Left ventricle myocardium inferior (tissue), 1 donor: ENCODE measurements around the gene GRPEL1. TPM values are rescaled to one million over a fixed set of nuclear protein-coding genes. Genes with fewer than 3 reads are reported as not detected.

Experiments used
- DNase-seq: peaks from one replicate; pipeline ENCODE4 v3.0.0-alpha.2; 2020
- H3K27ac ChIP-seq: fragments of 200-600 bp; replicated peaks from 2 replicates; pipeline ENCODE4 v1.8.0; 2021
- H3K27me3 ChIP-seq: fragments of 200-600 bp; 2 replicates; pipeline ENCODE4 v1.8.0; 2021; ENCODE audit warnings: low read depth
- H3K36me3 ChIP-seq: fragments of 200-600 bp; 2 replicates; pipeline ENCODE4 v1.8.0; 2021
- H3K4me1 ChIP-seq: fragments of 200-600 bp; 2 replicates; pipeline ENCODE4 v1.8.0; 2021
- H3K4me3 ChIP-seq: fragments of 200-600 bp; 2 replicates; pipeline ENCODE4 v1.8.0; 2021; ENCODE audit warnings: mild to moderate bottlenecking, moderate library complexity
- H3K9me3 ChIP-seq: fragments of 200-600 bp; replicated peaks from 2 replicates; pipeline ENCODE4 v1.8.0; 2021
- intact Hi-C: fragments of 100-400 bp; cut with micrococcal nuclease; formaldehyde crosslinking; loops from one replicate; pipeline ENCODE4 v1.11.0; 2022
- total RNA-seq: library from RNA; stranded (reverse); fragmentation: NEBNext Ultra II Directional; extraction: Animal tissue kit (Norgen Biotek cat#: 25700); gene quantifications from one replicate; pipeline ENCODE4 v1.2.1, GENCODE V29; 2021
- TF ChIP-seq, protein P1 (sequence below): fragments of 200-600 bp; IDR thresholded peaks from 2 replicates; pipeline ENCODE4 v1.8.0; 2021; ENCODE audit warnings: antibody characterized with exemption, mild to moderate bottlenecking, borderline replicate concordance
- donor health status: DM: no; HTN: yes; CAD: no; lungs with severe emphysema.

The GRPEL1 gene
- total RNA-seq, 1 donor from 2014 or later = 58.2 TPM

DNA sequence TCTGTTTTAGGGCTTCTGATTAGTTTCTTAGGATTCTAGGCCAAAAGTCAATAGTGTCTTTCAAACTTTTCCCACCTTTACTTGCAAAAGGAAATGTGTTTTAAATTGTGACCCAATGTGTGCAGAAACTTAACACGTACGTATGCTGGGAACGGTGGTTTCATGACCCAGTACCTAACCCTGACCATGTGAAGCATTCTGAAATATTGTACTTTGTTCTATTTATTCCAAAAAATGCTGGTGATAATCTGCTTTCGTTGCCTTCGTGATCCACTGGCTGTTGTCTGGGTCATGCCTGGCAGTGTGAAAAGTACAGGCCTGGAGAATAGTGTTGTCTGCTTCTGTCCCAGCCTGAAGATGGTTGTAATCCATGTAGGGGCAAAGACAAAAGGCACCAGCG lies 51.4 kb downstream of the GRPEL1 start:
- no peak for DNase-seq
- Histone ChIP-seq H3K27me3 (no peaks in the 10 kb centered on the region), H3K27ac (no peak overlapping the region), H3K36me3 (peaks cover 68% of the 10 kb centered on the region), H3K4me1 (peaks cover 10% of the 10 kb centered on the region), H3K9me3 (no peaks in the 10 kb centered on the region), H3K4me3 (no peak overlapping the region)
- TF ChIP-seq, protein P1, sequence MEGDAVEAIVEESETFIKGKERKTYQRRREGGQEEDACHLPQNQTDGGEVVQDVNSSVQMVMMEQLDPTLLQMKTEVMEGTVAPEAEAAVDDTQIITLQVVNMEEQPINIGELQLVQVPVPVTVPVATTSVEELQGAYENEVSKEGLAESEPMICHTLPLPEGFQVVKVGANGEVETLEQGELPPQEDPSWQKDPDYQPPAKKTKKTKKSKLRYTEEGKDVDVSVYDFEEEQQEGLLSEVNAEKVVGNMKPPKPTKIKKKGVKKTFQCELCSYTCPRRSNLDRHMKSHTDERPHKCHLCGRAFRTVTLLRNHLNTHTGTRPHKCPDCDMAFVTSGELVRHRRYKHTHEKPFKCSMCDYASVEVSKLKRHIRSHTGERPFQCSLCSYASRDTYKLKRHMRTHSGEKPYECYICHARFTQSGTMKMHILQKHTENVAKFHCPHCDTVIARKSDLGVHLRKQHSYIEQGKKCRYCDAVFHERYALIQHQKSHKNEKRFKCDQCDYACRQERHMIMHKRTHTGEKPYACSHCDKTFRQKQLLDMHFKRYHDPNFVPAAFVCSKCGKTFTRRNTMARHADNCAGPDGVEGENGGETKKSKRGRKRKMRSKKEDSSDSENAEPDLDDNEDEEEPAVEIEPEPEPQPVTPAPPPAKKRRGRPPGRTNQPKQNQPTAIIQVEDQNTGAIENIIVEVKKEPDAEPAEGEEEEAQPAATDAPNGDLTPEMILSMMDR = no peak
- intact Hi-C loops = no loop called here

DNA sequence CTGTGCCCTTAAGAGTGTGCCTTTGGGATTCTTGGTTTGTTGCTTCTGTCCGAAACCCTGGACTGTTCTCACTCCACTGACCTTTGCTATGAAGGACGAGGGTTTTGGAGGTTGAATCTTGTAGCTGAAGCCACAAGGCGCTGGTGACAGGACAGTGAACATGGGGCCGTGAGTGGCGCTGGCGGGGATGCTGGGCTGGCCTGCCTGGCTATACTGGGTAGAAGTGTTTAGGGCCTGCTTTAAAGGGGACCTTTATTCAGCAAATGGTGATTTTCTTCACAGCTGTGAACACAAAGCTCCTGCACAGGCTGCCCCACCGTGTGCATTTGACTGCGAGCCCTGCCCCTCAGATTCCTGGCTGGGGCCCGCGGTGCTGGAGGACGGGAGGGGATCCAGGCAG lies 51.8 kb downstream of the GRPEL1 start:
- intact Hi-C loops = no loop called here
- DNase-seq = no peak
- Histone ChIP-seq H3K36me3 (peaks cover 69% of the 10 kb centered on the region), H3K9me3 (no peaks in the 10 kb centered on the region), H3K4me3 (no peak overlapping the region), H3K27ac (no peak overlapping the region), H3K27me3 (no peaks in the 10 kb centered on the region), H3K4me1 (peaks cover 10% of the 10 kb centered on the region)
- TF ChIP-seq, protein P1 = no peak

DNA sequence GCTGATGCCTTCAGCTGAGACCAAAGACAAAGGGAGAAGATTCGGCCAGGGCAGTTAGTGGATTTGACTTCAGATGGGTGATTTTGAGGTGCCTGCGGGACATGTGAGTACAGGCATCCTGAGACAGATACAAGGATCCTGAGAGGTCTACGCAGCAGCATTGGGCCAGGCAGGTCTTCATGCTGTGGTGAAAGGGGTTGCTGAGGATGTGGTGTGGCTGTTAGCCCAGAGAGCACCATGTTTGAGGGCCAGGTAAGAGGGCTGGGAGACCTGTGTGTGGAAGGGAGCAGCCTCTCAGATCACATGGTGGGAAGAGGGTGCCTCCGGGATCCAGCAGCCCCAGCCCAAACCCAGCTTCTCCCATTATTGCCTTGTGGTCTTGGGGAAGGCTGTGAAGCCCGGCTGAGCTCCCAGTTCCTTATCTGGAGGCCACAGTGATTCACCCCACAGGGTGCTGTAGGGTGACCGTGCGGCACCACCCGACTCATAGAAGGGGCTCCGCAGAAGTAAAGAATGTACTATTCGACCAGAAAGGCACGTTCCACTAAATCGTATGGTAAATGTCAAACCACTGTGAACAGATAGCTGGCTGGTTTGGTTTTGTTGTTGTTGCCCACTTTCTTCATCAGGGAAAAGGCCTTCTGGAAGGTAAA lies 52.4 kb downstream of the GRPEL1 start:
- Histone ChIP-seq H3K9me3 (no peaks in the 10 kb centered on the region), H3K27me3 (no peaks in the 10 kb centered on the region), H3K27ac (no peak overlapping the region), H3K4me1 (peaks cover 10% of the 10 kb centered on the region), H3K36me3 (peaks cover 72% of the 10 kb centered on the region), H3K4me3 (no peak overlapping the region)
- no peak for DNase-seq
- TF ChIP-seq, protein P1 = no peak
- intact Hi-C loops = no loop called here

DNA sequence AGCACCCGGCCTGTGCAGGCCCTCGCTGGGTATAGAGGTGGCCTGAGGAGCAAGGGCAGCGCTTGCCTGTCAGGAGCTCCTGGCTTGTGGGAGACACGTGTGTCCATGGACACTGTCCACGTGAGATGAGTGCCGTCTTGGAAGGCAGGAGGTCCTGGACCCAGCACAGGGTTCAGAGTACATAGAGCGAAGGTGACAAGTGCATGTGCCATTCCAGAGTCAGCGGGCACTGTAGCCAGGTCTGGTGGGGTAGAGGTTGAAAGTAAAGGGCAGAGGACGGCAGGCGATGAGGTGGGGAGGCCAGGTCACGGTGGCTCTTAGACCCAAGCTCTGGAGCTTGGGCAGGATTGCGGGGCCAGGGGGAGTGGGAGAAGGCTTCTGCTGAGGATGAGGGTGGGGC lies 53.0 kb downstream of the GRPEL1 start:
- no peaks in the 10 kb centered on the region for H3K27me3 ChIP-seq
- no peak overlapping the region for H3K4me3 ChIP-seq
- DNase-seq = no peak
- H3K4me1 ChIP-seq = peaks cover 13% of the 10 kb centered on the region
- intact Hi-C loops = no loop called here
- H3K9me3 ChIP-seq = no peaks in the 10 kb centered on the region
- TF ChIP-seq, protein P1 = no peak
- peaks cover 79% of the 10 kb centered on the region for H3K36me3 ChIP-seq
- no peak overlapping the region for H3K27ac ChIP-seq

DNA sequence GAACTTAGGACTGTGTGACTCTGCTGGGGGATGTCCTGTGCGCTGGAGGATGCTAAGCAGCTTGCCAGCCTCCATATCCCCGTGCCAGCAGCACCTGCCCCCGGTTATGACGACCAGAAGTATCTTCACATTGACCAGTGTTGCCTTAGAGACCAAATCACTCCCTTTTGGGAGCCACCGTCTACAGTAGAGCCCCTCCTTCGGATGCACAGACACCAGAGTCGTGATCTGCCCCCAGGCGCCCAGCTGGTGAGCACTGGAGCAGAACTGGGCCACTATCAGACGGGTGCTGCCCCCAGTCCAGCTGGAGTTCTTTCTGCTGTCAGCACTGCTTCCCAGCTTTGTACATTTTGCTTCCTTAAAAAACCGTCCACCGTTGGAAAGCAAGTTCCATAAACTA lies 54.7 kb downstream of the GRPEL1 start:
- intact Hi-C loops = no loop called here
- no peaks in the 10 kb centered on the region for H3K9me3 ChIP-seq

More for the DNA sequence above, 54.7 kb downstream of the GRPEL1 start:
- TF ChIP-seq, protein P1 = no peak
- no peak overlapping the region for H3K27ac ChIP-seq
- H3K36me3 ChIP-seq = peaks cover 86% of the 10 kb centered on the region
- DNase-seq = no peak
- H3K4me1 ChIP-seq = peaks cover 21% of the 10 kb centered on the region
- no peaks in the 10 kb centered on the region for H3K27me3 ChIP-seq
- H3K4me3 ChIP-seq = no peak overlapping the region
